SW 1271 (cell line): ENCODE results near the gene ECE2.

Source experiments
- DNase-seq, 2 experiments: peaks; one replicate each; lab custom pipeline; 2025; lab: John Stamatoyannopoulos, UW

ECE2 gene

GRCh38 chr3:184275961-184276910 is at the start of gene ECE2:
Gene ECE2, plus strand, starts transcription at chr3:184276022. Its CDS starts 132 bp downstream, at chr3:184276154.
- no peak for DNase-seq

DNA sequence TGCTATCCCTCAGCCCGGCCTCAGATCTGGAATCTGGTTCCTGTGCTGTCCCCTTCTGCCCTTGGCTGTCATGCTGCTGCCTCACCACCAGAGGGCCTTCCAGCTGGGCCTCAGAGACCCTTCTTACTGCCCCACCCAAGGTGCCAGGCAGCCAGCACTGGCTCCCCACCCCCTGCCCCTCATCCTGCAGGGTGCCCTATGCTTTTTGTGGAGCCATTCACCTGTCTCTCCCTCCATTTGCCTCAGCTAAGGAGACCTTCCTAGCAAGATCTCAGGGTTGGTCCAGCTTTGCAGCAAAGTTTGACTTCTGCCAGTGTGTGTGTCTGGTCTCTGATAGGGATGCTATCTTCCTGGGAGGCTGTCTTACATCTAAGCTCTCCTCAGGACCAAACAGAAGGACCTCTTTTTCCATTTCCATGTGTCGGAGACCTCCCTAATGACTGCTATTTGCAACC is 48.3 kb upstream of the ECE2 start:
- DNase-seq: peak; percentile 14 to 43

DNA sequence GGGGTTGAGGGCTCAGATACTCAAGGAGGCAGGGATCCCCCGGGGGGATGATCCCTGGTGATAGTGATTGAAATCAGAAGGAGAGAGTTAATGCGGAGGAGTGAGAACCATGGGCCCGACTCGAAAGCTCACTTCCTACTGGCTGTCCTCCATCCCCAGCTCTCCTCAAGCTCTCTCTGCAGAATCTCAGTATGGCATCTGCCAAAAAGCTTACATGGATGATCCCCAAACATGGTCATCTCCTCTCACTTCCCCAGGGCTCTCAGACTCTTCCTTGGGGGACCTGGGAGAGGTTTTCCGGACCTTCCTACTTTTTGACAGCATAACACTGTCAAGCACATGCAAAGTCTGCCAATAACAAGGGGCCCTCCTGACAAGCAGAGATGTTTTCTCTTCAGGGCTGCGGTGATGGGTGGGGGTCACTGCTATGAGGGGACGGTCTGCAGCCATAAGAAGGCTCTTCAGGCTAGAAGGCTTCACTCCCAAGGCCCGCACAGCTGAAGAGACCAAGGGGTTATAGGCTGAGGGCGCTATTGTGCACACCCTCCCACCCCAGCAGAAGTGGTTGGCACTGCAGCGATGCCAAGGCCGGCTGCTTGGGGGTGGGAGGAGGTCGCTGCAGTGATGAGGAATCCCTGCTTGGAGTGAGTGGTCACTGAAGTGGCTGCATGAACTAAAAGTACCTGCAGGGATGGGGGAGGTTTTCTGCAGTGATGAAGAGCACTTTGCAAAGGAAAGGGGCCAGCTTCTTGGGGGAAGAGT is 47.3 kb upstream of the ECE2 start:
- DNase-seq: no peak

GRCh38 chr3:184229394-184230080 is 46.3 kb upstream of the ECE2 start, which contains the start of gene VWA5B2:
Gene VWA5B2, plus strand, starts transcription at chr3:184229585. Its CDS starts 944 bp downstream, at chr3:184230529.
- peak in 1 of 2 experiments; percentile 67 for DNase-seq

GRCh38 chr3:184230081-184230602 is 45.7 kb upstream of the ECE2 start:
- DNase-seq: no peak

GRCh38 chr3:184230603-184231528 is 45.0 kb upstream of the ECE2 start:
- no peak for DNase-seq

DNA sequence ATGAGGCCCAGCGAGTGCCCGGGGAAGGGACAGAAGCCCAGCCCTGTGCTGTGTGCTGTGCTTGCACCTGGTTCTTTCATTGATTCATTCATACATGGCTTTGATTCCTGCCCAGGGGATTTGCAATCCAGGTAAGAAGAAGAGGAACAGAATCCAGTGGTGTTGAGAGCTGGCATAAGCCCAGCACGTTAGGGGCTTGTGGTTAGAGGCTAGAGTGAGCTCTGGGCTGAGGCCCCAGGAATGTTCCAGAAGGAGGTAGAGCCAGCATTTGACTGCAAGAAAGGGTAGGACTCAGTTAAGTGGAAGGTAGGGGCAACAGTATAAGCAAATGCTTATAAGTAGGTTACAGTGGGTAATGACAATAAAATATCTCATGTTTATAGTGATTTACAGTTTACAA is 44.2 kb upstream of the ECE2 start:
- DNase-seq: no peak

GRCh38 chr3:184233127-184233843 is 42.5 kb upstream of the ECE2 start:
- DNase-seq: no peak

DNA sequence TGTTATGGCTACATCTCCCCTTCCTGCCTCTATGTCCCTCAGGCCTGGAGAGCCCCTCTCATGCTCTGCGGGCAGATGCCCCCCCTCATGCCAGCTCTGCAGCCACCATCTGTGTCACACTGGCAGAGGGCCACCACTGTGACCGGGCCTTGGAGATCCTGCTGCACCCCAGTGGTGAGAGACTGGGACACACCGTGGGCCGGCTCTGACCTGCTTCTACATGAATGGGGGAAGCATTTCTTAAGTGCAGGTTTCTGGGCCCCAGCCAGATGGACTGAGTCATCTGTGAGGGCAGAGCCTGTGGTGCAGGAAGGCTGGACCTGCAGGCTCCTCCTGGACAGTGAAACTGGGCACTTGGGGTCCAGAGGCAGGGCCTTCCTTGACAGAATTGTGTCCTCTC is 41.6 kb upstream of the ECE2 start:
- peak; percentile 54 to 61 for DNase-seq

- DNase-seq: no peak
Measured at GRCh38 chr3:184234671-184235380, 41.0 kb upstream of the ECE2 start.

DNA sequence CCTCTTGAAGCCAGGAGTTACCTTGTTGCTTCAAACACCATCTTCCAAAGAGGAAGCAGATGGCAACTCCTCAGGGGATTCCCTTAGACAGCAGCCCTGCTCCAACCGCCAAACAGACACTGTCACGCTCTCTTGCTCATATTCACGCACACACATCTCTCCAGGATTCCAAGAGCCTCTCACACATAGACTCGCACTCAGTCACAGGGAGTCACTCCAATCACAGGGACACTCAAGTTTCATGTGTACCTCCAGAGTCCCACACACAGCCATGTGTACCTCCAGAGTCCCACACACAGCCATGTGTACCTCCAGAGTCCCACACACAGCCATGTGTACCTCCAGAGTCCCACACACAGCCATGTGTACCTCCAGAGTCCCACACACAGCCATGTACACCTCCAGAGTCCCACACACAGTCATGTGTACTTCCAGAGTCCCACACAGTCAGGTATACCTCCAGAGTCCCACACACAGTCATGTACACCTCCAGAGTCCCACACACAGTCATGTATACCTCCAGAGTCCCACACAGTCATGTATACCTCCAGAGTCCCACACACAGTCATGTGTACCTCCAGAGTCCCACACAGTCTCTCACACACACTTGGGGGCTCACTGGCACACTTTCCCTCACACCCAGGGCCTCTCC is 40.3 kb upstream of the ECE2 start:
- no peak for DNase-seq

- DNase-seq: no peak
Measured at GRCh38 chr3:184236033-184236410, 39.8 kb upstream of the ECE2 start.

DNA sequence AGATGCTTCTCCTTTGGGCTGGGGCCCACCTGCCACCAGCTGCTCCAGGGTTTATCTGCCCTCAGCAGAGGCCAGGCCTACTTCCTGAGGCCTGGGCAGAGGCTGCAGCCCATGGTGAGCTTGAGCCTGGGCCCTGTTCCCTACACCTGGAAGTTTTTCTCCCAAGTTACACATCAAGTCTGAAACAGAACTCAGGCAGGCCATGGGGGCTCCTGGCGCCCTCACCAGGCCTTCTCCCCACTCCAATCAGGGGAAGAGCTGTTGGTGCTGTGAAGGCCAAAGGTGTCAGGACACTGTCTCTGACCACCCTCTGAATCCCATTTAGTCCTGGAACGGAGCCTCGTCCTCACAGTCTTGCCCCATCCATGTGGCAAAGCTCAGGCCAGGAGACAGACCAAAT is 39.2 kb upstream of the ECE2 start:
- DNase-seq: no peak

- DNase-seq: no peak
Measured at GRCh38 chr3:184237211-184237610, 38.6 kb upstream of the ECE2 start.

- no peak for DNase-seq
Measured at GRCh38 chr3:184237807-184238206, 38.0 kb upstream of the ECE2 start.

DNA sequence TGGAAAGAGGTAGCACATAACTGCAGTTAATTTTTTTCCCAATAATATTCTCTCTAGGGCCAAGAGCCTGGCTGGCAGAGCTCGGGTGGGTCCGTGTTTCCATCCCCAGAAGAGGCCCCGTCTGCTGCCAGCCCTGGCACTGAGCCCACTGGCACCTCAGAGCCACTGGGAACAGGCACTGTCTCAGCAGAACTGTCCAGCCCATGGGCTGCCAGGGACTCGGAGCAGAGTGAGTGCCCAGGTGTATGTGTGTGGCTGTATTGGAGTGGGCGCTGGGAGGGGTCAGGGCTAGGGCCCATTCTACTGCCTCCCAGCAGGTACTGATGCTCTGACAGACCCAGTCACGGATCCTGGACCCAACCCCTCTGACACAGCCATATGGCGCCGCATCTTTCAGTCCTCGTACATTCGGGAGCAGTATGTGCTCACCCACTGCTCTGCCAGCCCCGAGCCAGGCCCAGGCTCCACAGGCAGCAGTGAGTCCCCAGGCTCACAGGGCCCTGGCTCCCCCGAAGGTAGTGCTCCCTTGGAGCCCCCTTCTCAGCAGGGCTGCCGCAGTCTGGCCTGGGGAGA is 37.5 kb upstream of the ECE2 start:
- no peak for DNase-seq

GRCh38 chr3:184239221-184239620 is 36.6 kb upstream of the ECE2 start:
- no peak for DNase-seq

DNA sequence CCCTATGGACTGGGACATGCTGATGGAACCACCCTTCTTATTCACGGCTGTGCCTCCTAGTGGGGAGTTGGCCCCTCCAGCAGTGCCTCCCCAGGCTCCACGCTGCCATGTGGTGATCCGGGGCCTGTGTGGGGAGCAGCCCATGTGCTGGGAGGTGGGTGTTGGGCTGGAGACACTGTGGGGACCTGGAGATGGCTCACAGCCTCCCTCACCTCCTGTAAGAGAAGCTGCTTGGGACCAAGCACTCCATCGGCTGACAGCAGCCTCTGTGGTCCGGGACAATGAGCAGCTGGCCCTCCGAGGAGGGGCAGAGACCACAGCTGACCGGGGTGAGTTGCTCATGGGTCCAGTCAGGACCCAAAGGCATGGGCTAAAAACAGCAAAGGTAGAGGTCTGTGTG is 36.1 kb upstream of the ECE2 start:
- DNase-seq: no peak
